NOMO-1 treated with DMSO at 0.1 percent for 48 hours (cell line): ENCODE measurements around the gene DNAH14.

Source experiments
- DNase-seq: peaks from one replicate; lab custom pipeline; 2025; ENCODE audit not compliant: unreplicated experiment; lab: John Stamatoyannopoulos, UW

DNAH14 gene

GRCh38 chr1:225396357-225396756 is 466.9 kb downstream of the DNAH14 start:
- DNase-seq, result no peak

- DNase-seq, result no peak
Measured at GRCh38 chr1:225400968-225401367, 471.5 kb downstream of the DNAH14 start.

- no peak for DNase-seq
Measured at GRCh38 chr1:225406976-225407725, 477.7 kb downstream of the DNAH14 start.

GRCh38 chr1:225407755-225408154 is 478.3 kb downstream of the DNAH14 start:
- DNase-seq, result no peak

GRCh38 chr1:225408249-225408648 is 478.8 kb downstream of the DNAH14 start:
- no peak for DNase-seq

- no peak for DNase-seq
Measured at GRCh38 chr1:225409051-225409450, 479.6 kb downstream of the DNAH14 start.

GRCh38 chr1:225410036-225410435 is 480.6 kb downstream of the DNAH14 start:
- DNase-seq, result no peak

GRCh38 chr1:225412321-225412720 is 482.8 kb downstream of the DNAH14 start:
- no peak for DNase-seq

GRCh38 chr1:225412803-225413351 is 483.4 kb downstream of the DNAH14 start:
- no peak for DNase-seq

- DNase-seq, result no peak
Measured at GRCh38 chr1:225413708-225414375, 484.4 kb downstream of the DNAH14 start.

- no peak for DNase-seq
Measured at GRCh38 chr1:225415307-225415706, 485.8 kb downstream of the DNAH14 start.

- DNase-seq, result no peak
Measured at GRCh38 chr1:225415967-225416745, 486.7 kb downstream of the DNAH14 start.

GRCh38 chr1:225418059-225418458 is 488.6 kb downstream of the DNAH14 start:
- no peak for DNase-seq

- no peak for DNase-seq
Measured at GRCh38 chr1:225418598-225418997, 489.1 kb downstream of the DNAH14 start.

- DNase-seq, result peak; percentile 37
Measured at GRCh38 chr1:225422031-225422605, 492.6 kb downstream of the DNAH14 start.

- DNase-seq, result no peak
Measured at GRCh38 chr1:225422795-225423517, 493.5 kb downstream of the DNAH14 start.

GRCh38 chr1:225423518-225423855 is 494.0 kb downstream of the DNAH14 start:
- DNase-seq, result no peak

- DNase-seq, result no peak
Measured at GRCh38 chr1:225424562-225425200, 495.2 kb downstream of the DNAH14 start.

GRCh38 chr1:225425201-225425786 is 495.8 kb downstream of the DNAH14 start:
- peak; percentile 73 for DNase-seq
